NCI-H146 (cell line): ENCODE data around the gene NDUFA8.

Experiments
- DNase-seq: peaks from one replicate; lab custom pipeline; 2025; lab: John Stamatoyannopoulos, UW

Gene NDUFA8

DNA sequence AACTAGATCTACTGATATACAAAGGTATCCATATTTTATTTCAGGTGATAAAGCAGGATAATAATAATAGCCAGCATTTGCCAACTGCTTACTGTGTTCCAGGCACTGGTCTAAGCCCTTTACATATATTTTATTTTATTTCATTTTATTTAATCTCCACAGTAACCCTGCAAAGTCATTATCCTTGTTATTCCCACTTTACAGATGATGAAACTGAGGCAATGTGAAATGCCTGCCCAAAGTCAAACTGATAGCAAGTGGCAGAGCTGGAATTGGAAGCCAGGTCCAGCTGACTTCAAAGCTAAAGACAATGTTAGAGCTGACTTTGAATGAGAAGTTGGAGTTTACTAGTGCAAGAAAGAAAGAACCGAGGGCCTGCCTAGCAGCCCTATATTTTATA lies 25.0 kb upstream of the NDUFA8 start:
- DNase-seq = no peak

- DNase-seq = no peak
Measured at GRCh38 chr9:122183501-122183900, 23.9 kb upstream of the NDUFA8 start.

GRCh38 chr9:122180633-122181032 lies 21.1 kb upstream of the NDUFA8 start:
- peak; percentile 74 for DNase-seq

GRCh38 chr9:122179690-122180074 lies 20.1 kb upstream of the NDUFA8 start:
- DNase-seq = no peak

DNA sequence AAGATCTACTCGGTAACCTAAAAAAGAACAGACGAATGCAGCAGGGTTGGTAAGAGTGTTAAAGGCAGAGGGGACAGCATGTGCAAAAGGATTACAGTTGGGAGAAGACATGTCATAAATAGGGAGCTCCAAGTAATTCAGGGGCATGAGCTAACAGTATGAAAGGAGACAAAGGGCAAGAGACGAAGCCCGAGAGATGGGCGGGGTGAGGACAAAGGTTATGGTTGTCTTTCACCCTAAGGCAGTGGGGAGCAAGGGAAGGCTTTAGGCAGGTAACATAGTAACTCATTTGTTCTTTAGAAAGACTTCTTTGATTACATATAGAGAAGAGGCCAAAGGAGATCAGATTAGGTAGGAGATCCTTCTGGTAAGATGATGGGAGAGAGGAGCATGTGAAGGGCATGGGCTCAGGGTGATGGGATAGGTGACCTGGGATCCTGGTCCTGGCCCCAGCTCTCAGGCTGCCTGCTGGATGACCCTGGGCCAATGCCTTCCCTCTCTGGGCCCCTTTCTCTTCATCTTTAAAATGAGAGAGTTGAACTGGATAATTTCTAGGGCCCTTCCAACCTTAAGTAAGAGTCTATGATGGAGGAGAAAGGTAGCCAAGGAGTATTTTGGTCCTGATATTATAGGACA lies 19.6 kb upstream of the NDUFA8 start:
- DNase-seq = no peak

DNA sequence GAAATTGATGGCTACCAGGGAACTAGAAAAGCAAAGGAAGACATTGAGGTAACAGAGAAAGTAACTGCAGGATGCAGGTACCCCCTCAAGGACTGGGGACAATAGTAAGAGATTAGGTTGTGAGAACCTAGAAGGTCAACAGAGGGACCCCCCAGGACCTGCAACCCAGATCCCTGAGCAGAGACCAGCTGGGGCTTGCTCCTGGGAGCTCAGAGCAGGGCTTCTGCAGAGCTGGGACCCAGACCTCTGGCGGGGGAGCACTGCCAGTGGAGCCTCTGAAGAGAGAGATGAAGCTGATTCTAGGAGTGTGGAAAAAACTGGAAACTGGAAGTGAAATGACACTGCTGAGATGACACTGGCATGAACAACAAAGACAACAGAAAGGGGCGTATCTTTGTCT lies 17.3 kb upstream of the NDUFA8 start:
- DNase-seq = no peak

GRCh38 chr9:122173670-122174069 lies 14.1 kb upstream of the NDUFA8 start:
- no peak for DNase-seq

DNA sequence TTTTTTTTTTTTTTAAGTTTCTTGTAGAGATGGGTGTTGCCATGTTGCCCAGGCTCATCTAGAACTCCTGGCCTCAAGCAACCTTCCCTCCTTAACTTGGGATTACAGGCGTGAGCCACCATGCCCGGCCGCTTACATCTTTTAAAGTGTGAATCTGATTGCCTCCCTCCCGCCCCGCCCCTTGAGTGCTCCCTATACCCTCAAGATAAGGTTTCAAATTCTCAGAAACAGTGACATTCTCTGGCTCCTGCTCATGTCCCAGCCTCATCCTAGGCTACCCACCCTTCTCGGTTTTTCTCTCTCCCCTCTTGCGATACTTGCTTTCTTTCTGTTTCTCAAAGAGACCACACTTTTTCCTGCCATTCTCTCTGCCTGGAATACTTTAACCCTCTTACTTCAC lies 12.6 kb upstream of the NDUFA8 start:
- no peak for DNase-seq

- DNase-seq = no peak
Measured at GRCh38 chr9:122168356-122168755, 8.8 kb upstream of the NDUFA8 start.

DNA sequence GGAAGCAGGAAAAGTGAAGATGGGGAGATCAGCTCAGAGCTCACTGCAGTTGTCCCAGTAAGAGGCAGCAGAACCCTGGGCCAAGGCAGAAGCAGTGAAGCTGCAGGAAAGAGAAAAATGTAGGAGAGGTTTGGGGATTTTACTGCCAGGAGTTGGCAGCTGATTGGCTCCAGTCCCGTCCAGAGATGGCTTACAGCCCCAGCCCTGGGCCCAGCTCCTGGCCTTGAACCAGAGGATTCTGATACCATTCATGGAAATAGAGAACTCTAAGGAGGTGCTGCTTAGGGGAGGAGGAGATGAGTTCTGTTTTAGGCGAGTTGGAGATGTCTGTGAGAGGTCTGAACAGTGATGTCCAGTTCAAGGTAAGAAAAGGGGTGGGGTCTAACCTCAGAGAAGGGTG lies 4.7 kb upstream of the NDUFA8 start:
- DNase-seq = no peak

GRCh38 chr9:122162415-122162814 lies 2.8 kb upstream of the NDUFA8 start:
- DNase-seq = no peak

DNA sequence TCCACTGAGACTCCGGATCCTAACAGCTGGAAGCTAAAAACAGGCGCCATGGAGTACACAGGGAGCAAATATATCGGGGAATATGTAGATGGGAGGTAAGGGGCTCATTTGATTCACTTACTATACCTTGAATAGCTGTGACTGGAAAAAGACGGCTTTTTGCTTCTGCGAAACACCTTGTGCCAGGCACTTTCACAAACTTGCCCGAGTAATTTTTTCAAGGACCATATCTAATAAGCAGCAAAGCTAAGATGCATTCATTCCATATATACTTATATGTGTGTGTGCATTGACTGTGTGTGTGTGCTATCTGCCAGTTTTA lies 307 bp upstream of the NDUFA8 start:
- DNase-seq = no peak

DNA sequence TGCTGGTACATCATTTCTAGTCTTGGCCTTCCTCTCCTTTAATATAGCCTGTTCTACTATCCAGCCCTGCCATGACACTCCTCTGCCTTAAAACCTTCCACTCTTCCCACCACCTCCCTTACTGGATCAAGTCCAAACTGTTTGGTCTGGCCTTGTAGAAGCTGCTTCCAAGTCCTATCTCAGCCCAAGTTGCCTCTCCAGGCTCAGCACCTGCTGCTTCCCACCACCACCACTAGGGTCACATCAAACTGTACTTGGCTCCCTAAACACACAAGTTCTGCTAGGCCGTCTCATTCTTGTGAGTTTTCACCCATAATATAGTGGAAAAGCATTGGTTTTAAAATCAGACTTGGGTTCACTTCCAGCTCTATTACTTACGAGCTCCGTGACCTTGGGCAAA lies 1.4 kb downstream of the NDUFA8 start:
- peak; percentile 2 for DNase-seq

- DNase-seq = no peak
Measured at GRCh38 chr9:122155796-122156195, 3.8 kb downstream of the NDUFA8 start.

- DNase-seq = no peak
Measured at GRCh38 chr9:122151267-122151828, 8.2 kb downstream of the NDUFA8 start.

- no peak for DNase-seq
Measured at GRCh38 chr9:122145592-122145863, 14.1 kb downstream of the NDUFA8 start.

DNA sequence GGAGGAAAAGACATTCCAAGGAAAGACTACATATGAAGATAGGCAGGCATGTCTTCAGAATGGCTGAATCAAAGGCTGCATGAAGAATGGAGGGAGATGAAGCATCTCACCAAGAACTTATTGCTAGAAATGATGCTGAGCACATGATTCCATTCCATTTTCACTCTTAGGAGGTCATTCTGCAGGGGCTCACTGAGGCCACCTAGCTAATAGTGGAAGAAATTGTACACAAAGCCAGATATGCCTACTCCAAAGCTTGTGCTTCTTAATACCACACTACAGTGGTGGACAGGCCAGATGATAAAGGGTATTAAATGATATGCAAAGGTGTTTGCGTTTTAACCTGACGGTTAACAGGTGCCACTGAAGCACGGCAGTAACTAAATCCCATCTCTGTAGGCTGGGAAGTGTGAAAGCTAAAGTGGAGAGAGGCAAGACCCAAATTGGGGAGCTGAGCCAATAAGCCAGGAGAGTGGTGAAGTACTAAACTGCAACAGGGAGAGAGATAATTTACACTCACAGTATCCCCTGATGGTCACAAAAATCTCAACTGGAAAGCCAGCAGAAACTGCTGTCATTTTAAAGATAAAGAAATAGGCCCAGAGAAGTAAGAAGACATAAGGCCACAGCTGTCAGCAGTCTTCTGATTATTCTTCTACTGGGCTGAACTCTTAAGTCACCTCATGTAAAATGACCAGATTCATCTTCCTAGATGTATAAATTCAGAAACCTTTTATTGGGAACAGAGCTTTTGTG lies 14.6 kb downstream of the NDUFA8 start:
- DNase-seq = peak; percentile 1

DNA sequence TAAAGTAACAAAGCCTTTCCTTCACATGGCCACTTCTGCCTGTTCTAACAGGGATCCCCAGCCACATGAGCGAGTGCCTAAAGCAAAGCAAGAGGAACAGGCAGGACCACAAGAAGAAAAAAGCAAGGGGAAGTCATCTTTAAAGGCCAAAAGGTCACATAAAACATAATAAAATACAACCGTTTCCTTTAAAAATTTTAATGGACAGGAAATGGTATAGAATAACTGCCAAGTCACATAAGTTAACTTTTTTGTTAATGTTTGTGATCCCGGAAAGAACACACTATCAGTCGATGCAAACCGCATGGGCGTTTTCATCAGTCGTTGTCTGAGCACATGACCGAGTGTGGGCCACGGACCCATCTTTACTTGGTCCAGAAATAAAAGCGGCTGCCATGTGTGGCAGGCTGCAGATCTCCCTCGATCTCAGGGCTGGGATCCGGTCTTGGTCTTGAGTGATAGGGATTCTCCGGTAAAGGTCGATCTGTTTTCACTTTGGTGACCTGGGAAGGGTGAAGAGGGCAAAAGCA lies 15.6 kb downstream of the NDUFA8 start:
- no peak for DNase-seq

DNA sequence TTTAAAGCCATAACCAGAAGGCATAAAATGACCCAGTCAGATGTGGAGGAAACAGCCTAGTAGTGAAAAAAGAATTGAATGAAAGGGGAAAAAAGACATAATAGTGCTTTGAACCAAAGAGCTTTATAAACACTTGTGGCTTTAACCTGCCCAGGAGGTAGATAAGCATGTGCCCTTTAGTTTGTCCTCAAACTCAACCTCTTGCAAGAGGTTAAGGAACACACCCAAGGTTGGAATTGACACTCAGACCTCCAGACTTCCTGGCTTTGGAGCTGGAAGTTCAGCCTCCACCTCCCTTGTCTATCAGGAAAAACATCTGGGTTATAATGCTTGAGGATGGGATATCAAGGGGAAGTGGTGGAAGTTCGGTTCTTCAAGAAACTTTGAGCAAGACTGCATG lies 16.3 kb downstream of the NDUFA8 start:
- no peak for DNase-seq

- DNase-seq = no peak
Measured at GRCh38 chr9:122141671-122142070, 17.9 kb downstream of the NDUFA8 start.

DNA sequence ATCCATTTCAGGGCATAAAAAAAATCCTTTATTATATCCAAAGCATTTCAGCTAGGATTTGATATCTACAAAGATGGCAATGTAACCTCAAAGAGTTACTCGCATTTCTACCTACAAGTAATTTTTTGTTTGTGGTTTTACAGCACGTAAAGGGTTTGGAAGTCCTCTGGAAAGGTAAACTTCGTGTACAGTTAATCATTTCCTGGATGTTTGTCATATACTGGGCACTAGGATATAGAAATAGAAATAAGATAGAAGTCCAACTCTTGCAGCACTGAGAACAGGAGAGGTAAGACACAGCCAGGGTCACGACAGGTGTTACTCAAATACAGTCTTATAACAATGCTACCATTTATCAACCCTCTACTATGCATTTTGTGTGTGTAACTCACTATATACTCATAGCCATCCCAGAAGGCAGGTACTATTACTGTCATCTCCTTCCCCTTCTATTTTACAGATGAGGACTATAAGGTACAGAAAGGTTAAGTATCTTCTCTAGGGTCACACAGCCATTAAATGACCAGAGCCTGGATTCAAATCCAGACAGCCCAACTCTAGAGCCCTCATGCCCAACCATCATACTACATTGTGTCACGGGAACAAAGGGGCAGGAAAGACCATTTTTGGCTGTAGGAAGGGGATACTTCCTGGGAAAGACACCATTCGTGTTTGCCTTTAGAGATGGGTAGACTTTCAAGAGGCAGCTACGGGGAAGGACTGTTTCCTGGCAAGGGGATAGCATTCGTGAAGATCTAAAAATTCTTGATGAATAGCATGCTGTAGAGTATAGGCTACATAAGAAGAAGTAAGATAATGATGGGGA lies 19.0 kb downstream of the NDUFA8 start:
- no peak for DNase-seq

DNA sequence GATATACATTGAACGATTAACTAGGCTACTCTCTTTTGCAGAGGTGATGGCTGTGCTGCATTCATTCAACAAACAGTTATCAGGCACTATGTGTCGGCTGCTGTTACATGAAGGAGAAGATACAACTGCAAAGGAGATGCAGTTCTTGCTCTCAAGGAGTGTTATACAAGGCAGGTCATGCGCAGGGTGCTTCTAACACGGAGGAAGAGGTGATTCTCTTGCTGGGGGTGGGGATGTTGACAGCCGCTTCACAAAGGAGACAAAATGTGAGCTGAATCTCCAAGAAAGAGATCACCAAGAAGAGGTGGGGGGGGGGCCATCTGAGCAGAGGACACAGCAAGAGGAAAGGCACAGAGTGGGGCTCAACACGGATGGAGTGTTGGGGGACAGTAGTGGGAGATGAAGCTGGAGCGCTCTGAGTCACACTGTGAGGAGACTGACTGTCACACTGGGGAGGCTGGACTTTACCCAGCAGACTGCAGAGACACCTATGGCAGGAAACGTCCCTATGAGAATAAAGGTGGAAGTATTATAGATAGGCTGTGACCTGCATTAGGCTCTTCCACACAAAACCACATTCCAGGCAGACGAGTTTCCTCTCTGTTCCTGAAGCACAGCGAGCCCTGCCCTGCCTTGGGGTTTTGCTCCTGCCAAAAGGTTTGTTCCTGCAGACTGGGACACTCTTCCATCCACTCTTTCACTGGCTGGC lies 20.9 kb downstream of the NDUFA8 start:
- no peak for DNase-seq
